IMR-90 (cell line): ENCODE measurements around the gene NLGN1. TPM values are rescaled to one million over a fixed set of nuclear protein-coding genes. Genes with fewer than 3 reads are reported as not detected.

ENCODE experiments used
- ATAC-seq: fragments of 200-7000 bp; cut with Tn5 transposase; 2 replicates; pipeline ENCODE4 v1.9.1; 2020; ENCODE audit warnings: low read depth, mild to moderate bottlenecking, moderate library complexity
- BruUV-seq: library from RNA; stranded (reverse); fragments of 400-500 nt; replicated peaks from 2 replicates; lab custom pipeline; 2021; lab: Mats Ljungman, UMichigan
- CTCF ChIA-PET: fragments of 300-600 bp; formaldehyde crosslinking; extraction: SDS; loops from one replicate; lab custom pipeline; 2021; ENCODE audit warnings: antibody characterized with exemption; lab: Yijun Ruan, JAX
- POLR2A ChIA-PET: fragments of 300-600 bp; sonication (Branson Sonifier 250); formaldehyde crosslinking; loops from one replicate; lab custom pipeline; 2022; ENCODE audit warnings: antibody characterized with exemption; ENCODE audit not compliant: unreplicated experiment; lab: Charles Lee
- DNase-seq: peaks from one replicate; pipeline ENCODE4 v3.0.0; 2013
- H2AFZ ChIP-seq: replicated peaks from 2 replicates; pipeline ENCODE3; 2013; ENCODE audit warnings: low read length, mild to moderate bottlenecking; ENCODE audit not compliant: poor library complexity
- H2AK5ac ChIP-seq: 2 replicates; pipeline ENCODE4 v1.6.1; 2013; ENCODE audit warnings: low read depth, low read length, inconsistent platforms
- H2AK9ac ChIP-seq: replicated peaks from 2 replicates; pipeline ENCODE3; 2013; ENCODE audit warnings: mild to moderate bottlenecking, low read depth, low read length, moderate library complexity; ENCODE audit not compliant: poor library complexity
- H2BK120ac ChIP-seq: 2 replicates; pipeline ENCODE4 v1.6.1; 2013; ENCODE audit warnings: low read depth, low read length, inconsistent platforms
- H2BK15ac ChIP-seq: 3 replicates; pipeline ENCODE4 v1.6.1; 2013; ENCODE audit warnings: low read depth, low read length, inconsistent platforms
- H2BK20ac ChIP-seq: 2 replicates; pipeline ENCODE4 v1.6.1; 2013; ENCODE audit warnings: low read depth, mild to moderate bottlenecking, inconsistent platforms, low read length, moderate library complexity
- H2BK5ac ChIP-seq: 2 replicates; pipeline ENCODE4 v1.6.1; 2013; ENCODE audit warnings: mild to moderate bottlenecking, low read depth, low read length, inconsistent platforms; ENCODE audit not compliant: poor library complexity, severe bottlenecking
- H3K14ac ChIP-seq: replicated peaks from 2 replicates; pipeline ENCODE4 v1.6.1; 2013; ENCODE audit warnings: low read depth, low read length, inconsistent platforms
- H3K18ac ChIP-seq: 2 replicates; pipeline ENCODE4 v1.6.1; 2013; ENCODE audit warnings: low read depth, low read length, control low read depth
- H3K23ac ChIP-seq: 2 replicates; pipeline ENCODE4 v1.6.1; 2013; ENCODE audit warnings: low read depth, low read length, inconsistent platforms
- H3K27ac ChIP-seq: 2 replicates; pipeline ENCODE4 v1.5.1; 2013; ENCODE audit warnings: mild to moderate bottlenecking, control low read depth, low read length; ENCODE audit not compliant: insufficient read depth
- H3K27me3 ChIP-seq: 2 replicates; pipeline ENCODE4 v1.6.1; 2013; ENCODE audit warnings: low read length; ENCODE audit not compliant: control insufficient read depth, insufficient read depth
- H3K36me3 ChIP-seq: 2 replicates; pipeline ENCODE4 v1.6.1; 2013; ENCODE audit warnings: low read length, mixed read lengths; ENCODE audit not compliant: control insufficient read depth, insufficient read depth
- H3K4ac ChIP-seq: 2 replicates; pipeline ENCODE4 v1.6.1; 2013; ENCODE audit warnings: low read depth, low read length, inconsistent platforms
- H3K4me1 ChIP-seq: 2 replicates; pipeline ENCODE4 v1.6.1; 2013; ENCODE audit warnings: low read length, mixed read lengths; ENCODE audit not compliant: control insufficient read depth, insufficient read depth
- H3K4me2 ChIP-seq: 2 replicates; pipeline ENCODE4 v1.6.1; 2013; ENCODE audit warnings: low read depth, mild to moderate bottlenecking, control low read depth, low read length, moderate library complexity
- H3K4me3 ChIP-seq: 2 replicates; pipeline ENCODE4 v1.5.1; 2013; ENCODE audit warnings: low read depth, mild to moderate bottlenecking, control low read depth, low read length, moderate library complexity; ENCODE audit not compliant: insufficient read depth
- H3K56ac ChIP-seq: 2 replicates; pipeline ENCODE4 v1.6.1; 2013; ENCODE audit warnings: low read length, inconsistent platforms; ENCODE audit not compliant: insufficient read depth; ENCODE audit errors: extremely low read depth
- H3K79me1 ChIP-seq, 2 experiments: 2 replicates each; pipeline ENCODE4 v1.6.1; 2013; ENCODE audit warnings: low read length in 2 of 2, inconsistent platforms in 1 of 2, low read depth in 1 of 2
- H3K9ac ChIP-seq: 2 replicates; pipeline ENCODE4 v1.6.1; 2013; ENCODE audit warnings: low read depth, low read length, control low read depth
- H3K9me1 ChIP-seq: 2 replicates; pipeline ENCODE4 v1.6.1; 2013; ENCODE audit warnings: low read length, inconsistent platforms; ENCODE audit not compliant: insufficient read depth
- H3K9me3 ChIP-seq: 2 replicates; pipeline ENCODE4 v1.6.1; 2013; ENCODE audit warnings: low read length; ENCODE audit not compliant: control insufficient read depth, insufficient read depth
- H4K20me1 ChIP-seq: 2 replicates; pipeline ENCODE4 v1.6.1; 2013; ENCODE audit warnings: low read length, inconsistent platforms; ENCODE audit not compliant: insufficient read depth
- H4K5ac ChIP-seq: 2 replicates; pipeline ENCODE4 v1.6.1; 2013; ENCODE audit warnings: mild to moderate bottlenecking, low read depth, low read length, control low read depth
- H4K8ac ChIP-seq, 2 experiments: 2 replicates each; pipeline ENCODE4 v1.6.1; 2013; ENCODE audit warnings: low read depth in 2 of 2, low read length in 2 of 2, control low read depth in 1 of 2, inconsistent platforms in 1 of 2
- H4K91ac ChIP-seq: 2 replicates; pipeline ENCODE4 v1.6.1; 2013; ENCODE audit warnings: low read depth, low read length, inconsistent platforms; ENCODE audit not compliant: insufficient read depth
- FOS ChIP-seq: fragments of 150-350 bp; IDR thresholded peaks from 2 replicates; pipeline ENCODE4 v1.6.1; 2016; ENCODE audit warnings: low read depth, low read length
- WGBS, 2 experiments: methylation state at CpG; one replicate each; pipeline versions ENCODE4 v1.1.5 to v1.1.7; 2013; ENCODE audit warnings: missing lambda C conversion rate in 2 of 2; ENCODE audit not compliant: insufficient read length in 1 of 2; ENCODE audit errors: extremely low coverage in 2 of 2; 5-methylcytosine and 5-hydroxymethylcytosine counted together
- dilution Hi-C: fragments of 300-500 bp; cut with HindIII; formaldehyde crosslinking; loops from one replicate; pipeline ENCODE4 v1.14.3; 2018; ENCODE audit warnings: low sequenced_read_pairs; ENCODE audit not compliant: unreplicated experiment
- in situ Hi-C: fragments of 300-500 bp; cut with MboI; formaldehyde crosslinking; loops from 3 replicates; pipeline ENCODE4 v1.14.3; 2019; ENCODE audit warnings: low sequenced_read_pairs, inconsistent platforms, mixed read lengths
- intact Hi-C: fragments of 100-400 bp; cut with micrococcal nuclease; formaldehyde crosslinking; loops from 2 replicates; pipeline ENCODE4 v1.10.0; 2022
- polyA plus RNA-seq, 3 experiments: library from polyadenylated mRNA; depleted of rRNA; stranded (reverse); fragments of >200 nt; gene quantifications; 2 replicates each; pipeline ENCODE4 v1.2.3, GENCODE V29; 2012; ENCODE audit warnings: low replicate concordance in 1 of 3
- total RNA-seq: library from RNA; depleted of rRNA; stranded (reverse); fragments of >200 nt; gene quantifications from 2 replicates; pipeline ENCODE4 v1.2.3, GENCODE V29; 2012

Gene NLGN1
- total and polyA plus RNA-seq, 2 of the 4 experiments (the other 2 are of a cell fraction), result 1.8 to 12.5 TPM

DNA sequence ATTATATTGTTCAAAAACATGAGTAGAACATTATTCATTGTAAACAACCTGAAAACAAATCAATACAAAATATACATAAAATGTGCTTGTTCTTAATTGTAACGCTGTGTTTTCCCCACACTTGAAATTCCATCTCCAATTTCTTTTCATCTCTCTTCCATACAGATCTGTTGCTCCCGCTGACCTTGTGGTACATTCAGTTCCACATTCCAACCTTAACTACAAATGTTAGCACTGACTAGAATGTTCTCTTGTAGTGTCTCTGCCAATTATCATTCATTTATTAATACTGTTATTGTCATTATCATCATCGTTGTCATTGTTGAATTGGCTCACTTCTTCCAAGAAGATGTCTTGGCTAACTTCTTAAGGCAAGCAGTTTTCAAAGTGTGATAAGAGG lies 65.7 kb downstream of the NLGN1 start:
- no peak for ATAC-seq
- CTCF ChIA-PET, result no interaction called here
- no peak overlapping the region for H2AK5ac ChIP-seq

More for the DNA sequence above, 65.7 kb downstream of the NLGN1 start:
- Histone ChIP-seq H3K18ac (no peak overlapping the region), H4K91ac (no peak overlapping the region), H3K23ac (no peak overlapping the region), H4K8ac (no peak overlapping the region), H3K4me1 (no peaks in the 10 kb centered on the region), H2BK120ac (no peak overlapping the region), H3K79me1 (no peaks in the 10 kb centered on the region), H2AK9ac (no peak overlapping the region), H3K36me3 (no peaks in the 10 kb centered on the region), H2BK15ac (no peak overlapping the region), H3K9me1 (peaks cover 4% of the 10 kb centered on the region; the same call in 1 of the 2 replicates), H3K56ac (no peak overlapping the region), H2BK20ac (no peak overlapping the region), H3K14ac (no peak overlapping the region), H4K20me1 (no peaks in the 10 kb centered on the region), H3K4me3 (no peak overlapping the region), H3K27me3 (no peaks in the 10 kb centered on the region), H2AFZ (no peak overlapping the region), H3K4me2 (no peak overlapping the region), H4K5ac (no peak overlapping the region), H3K4ac (no peak overlapping the region), H3K9ac (no peak overlapping the region), H3K27ac (no peak overlapping the region), H2BK5ac (no peak overlapping the region), H3K9me3 (no peaks in the 10 kb centered on the region)
- intact Hi-C loops, result no loop called here
- BruUV-seq, result no TSS peak
- DNase-seq, result no peak
- dilution Hi-C loops, result no loop called here
- in situ Hi-C loops, result no loop called here
- POLR2A ChIA-PET, result no interaction called here
- no CpG with 5 or more reads among the region's 3 CpGs for WGBS, 2 experiments
- no peak for TF ChIP-seq FOS
